ENCODE results near the gene MADD. TPM values are rescaled to one million over a fixed set of nuclear protein-coding genes. Genes with fewer than 3 reads are reported as not detected.

Gene MADD
- total and polyA plus RNA-seq, 4 donors = 46.4 to 130 (median 90.9) TPM

DNA sequence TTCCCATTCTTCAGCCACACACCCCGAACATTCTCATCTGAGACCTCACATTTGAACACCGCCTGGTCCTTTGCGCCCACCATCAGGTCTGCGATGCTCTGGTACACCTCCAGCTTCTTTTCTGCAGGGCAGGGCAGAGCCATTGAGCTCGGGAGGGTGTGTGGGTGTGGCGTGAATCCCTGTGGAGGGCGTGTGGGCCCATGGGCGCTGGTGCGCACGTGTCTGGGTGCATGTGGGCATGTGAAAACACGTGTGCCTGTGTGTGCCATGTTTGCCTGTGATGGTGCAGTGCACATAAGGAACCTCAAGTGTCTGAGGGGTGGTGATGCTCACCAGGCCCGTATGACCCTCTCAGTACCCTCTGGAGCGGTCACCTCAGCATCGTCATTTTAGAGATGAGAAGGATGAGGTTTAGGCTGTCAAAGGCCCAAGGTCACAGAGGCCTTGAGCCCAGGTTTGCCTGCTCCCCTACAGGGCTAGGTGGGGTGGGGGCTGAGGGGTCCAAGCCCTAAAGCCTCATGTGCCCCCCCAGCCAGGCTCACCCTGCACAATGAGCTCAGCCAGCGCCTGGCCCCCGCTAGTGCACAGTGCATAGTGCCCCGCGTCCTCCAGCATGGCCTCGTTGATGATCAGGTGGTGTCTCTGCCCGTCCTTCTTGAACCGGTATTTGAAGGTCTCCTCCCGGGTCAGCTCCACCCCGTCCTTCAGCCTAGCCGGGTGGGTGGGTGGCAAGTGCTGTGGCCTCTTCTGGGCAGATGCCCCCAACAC lies 72.3 kb downstream of the MADD start:
- H3K36me3 ChIP-seq (ENCODE audit: control insufficient read depth, insufficient read depth, low read length) = no peaks in the 10 kb centered on the region
- 94% methylated on average over 24 of the region's 24 CpGs for WGBS (ENCODE audit: insufficient coverage)
- no peaks in the 10 kb centered on the region for H3K27me3 ChIP-seq (ENCODE audit: control insufficient read depth, insufficient read depth, low read length)

DNA sequence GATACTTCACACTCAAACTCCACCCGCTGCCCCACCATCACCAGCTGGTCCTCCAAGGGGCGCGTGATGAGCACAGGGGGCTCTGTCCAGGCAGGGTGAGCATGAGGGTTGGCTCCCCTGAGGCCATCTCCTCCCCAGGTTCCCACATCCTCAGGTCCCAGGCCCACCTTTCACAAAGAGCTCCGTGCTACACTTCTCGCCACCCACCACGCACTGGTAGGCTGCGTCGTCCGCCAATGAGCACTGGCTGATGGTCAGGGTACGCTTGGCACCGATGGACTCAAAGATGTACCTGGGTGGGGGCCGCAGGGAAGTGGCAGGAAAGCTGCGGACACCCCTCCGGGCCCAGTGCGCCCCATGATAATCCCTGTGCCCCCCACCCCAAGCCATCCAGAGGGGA lies 72.9 kb downstream of the MADD start:
- Histone ChIP-seq H3K36me3 (ENCODE audit: control insufficient read depth, insufficient read depth, low read length) (no peaks in the 10 kb centered on the region), H3K4me3 (ENCODE audit: low read depth, low read length) (no peak overlapping the region), H3K9me3 (ENCODE audit: control insufficient read depth, insufficient read depth, low read length) (no peaks in the 10 kb centered on the region), H3K27ac (ENCODE audit: low read depth, low read length) (no peak overlapping the region), H3K27me3 (ENCODE audit: control insufficient read depth, insufficient read depth, low read length) (no peaks in the 10 kb centered on the region), H3K4me1 (ENCODE audit: control insufficient read depth, insufficient read depth, low read length) (no peaks in the 10 kb centered on the region)
- DNase-seq (ENCODE audit: low read depth in 4 of 6, low spot score in 6 of 6) = no peak
- WGBS (ENCODE audit: insufficient coverage) = 94% methylated on average over 12 of the region's 15 CpGs

More for the DNA sequence above, 72.3 kb downstream of the MADD start:
- H3K4me3 ChIP-seq (ENCODE audit: low read depth, low read length) = no peak overlapping the region
- H3K9me3 ChIP-seq (ENCODE audit: control insufficient read depth, insufficient read depth, low read length) = no peaks in the 10 kb centered on the region
- H3K4me1 ChIP-seq (ENCODE audit: control insufficient read depth, insufficient read depth, low read length) = no peaks in the 10 kb centered on the region
- no peak overlapping the region for H3K27ac ChIP-seq (ENCODE audit: low read depth, low read length)
- DNase-seq (ENCODE audit: low read depth in 4 of 6, low spot score in 6 of 6) = no peak

DNA sequence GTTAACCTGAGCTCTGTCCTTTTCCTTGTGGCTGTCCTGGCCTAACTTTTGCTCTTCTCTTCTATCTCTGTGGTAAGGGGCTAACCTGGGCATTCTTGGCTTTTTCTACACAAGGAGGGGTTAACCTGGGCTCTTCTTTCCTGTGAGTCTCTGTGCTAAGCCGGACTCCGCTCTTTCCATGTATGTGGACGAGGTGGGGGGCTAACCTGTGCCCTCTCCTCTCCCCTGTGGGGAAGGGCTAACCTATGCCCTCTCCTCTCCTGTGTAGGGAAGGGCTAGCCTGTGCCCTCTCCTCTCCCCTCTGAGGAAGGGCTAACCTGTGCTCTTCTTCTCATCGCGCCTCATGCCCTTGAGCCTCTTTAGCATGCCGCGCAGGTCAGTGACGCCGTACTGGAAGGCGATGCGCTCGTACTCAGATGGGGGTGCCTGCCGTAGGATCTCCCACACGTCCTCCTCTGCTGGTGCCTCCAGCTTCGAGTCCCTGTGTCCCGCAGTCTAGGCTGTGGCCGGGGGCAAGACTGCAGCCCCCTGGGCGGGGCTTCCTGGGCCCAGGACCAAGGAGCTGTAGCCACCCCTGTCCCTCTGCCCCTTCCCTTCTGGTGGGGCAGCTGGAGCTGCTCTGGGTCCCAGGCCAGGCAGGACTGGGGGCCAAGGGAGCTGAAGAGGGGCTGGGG lies 76.1 kb downstream of the MADD start:
- no peak for DNase-seq (ENCODE audit: low read depth in 4 of 6, low spot score in 6 of 6)
- Histone ChIP-seq H3K4me3 (ENCODE audit: low read depth, low read length) (no peak overlapping the region), H3K27ac (ENCODE audit: low read depth, low read length) (no peak overlapping the region), H3K27me3 (ENCODE audit: control insufficient read depth, insufficient read depth, low read length) (no peaks in the 10 kb centered on the region), H3K36me3 (ENCODE audit: control insufficient read depth, insufficient read depth, low read length) (no peaks in the 10 kb centered on the region), H3K4me1 (ENCODE audit: control insufficient read depth, insufficient read depth, low read length) (no peaks in the 10 kb centered on the region), H3K9me3 (ENCODE audit: control insufficient read depth, insufficient read depth, low read length) (no peaks in the 10 kb centered on the region)
- WGBS (ENCODE audit: insufficient coverage) = 79% methylated on average over 15 of the region's 18 CpGs

DNA sequence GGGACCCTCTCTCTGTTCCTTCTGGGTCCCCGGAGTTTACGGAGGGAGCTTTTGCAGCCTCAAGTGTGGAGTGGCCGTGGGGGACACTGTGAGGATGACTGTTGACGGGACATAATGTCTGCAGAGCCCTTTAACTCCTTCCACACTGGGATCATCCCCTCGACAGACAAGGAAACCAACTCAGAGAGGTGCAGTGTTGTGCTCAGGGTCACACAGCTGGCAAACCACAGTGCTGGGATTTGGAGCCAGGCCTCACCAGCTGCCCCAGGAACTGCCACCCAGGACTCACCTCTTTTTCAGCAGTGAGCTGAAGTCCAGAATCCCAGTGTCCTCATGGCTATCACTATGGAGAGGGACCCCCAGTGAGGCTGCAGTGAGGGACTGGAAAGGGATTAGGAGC lies 77.2 kb downstream of the MADD start:
- H3K27me3 ChIP-seq (ENCODE audit: control insufficient read depth, insufficient read depth, low read length) = no peaks in the 10 kb centered on the region
- no peaks in the 10 kb centered on the region for H3K36me3 ChIP-seq (ENCODE audit: control insufficient read depth, insufficient read depth, low read length)
- 71% methylated on average over 5 of the region's 5 CpGs for WGBS (ENCODE audit: insufficient coverage)
- H3K27ac ChIP-seq (ENCODE audit: low read depth, low read length) = no peak overlapping the region
- no peaks in the 10 kb centered on the region for H3K9me3 ChIP-seq (ENCODE audit: control insufficient read depth, insufficient read depth, low read length)
- no peak for DNase-seq (ENCODE audit: low read depth in 4 of 6, low spot score in 6 of 6)
- no peak overlapping the region for H3K4me3 ChIP-seq (ENCODE audit: low read depth, low read length)
- no peaks in the 10 kb centered on the region for H3K4me1 ChIP-seq (ENCODE audit: control insufficient read depth, insufficient read depth, low read length)

DNA sequence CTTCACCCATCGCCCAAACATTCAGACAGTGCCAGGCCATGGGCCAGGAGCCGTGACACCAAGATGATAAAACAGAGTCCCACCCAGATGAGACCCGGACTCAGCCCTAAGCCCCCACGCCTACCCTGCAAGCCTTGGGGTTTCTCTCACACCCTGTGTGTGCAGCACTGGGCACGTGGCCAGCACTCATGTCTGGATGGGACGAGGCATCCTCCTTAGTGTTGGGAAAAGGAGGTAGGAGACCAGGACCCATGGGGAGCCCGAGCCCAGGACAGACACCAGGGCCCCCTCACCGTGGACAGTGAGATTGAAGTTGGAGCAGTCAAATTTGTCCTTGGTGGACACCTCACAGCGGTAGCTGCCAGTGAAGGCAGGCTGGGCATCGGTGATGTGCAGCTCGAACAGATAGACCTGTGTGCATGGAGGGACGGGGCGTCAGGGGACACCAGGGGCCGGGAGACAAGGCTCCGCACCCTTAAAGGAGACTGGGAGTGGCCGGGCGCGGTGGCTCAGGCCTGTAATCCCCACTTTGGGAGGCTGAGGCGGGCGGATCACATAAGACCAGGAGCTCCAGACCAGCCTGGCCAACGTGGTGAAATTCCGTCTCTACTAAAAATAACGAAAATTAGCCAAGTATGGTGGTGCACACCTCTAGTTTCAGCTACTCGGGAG lies 78.3 kb downstream of the MADD start:
- WGBS (ENCODE audit: insufficient coverage) = 88% methylated on average over 22 of the region's 24 CpGs
- H3K4me3 ChIP-seq (ENCODE audit: low read depth, low read length) = no peak overlapping the region
- no peaks in the 10 kb centered on the region for H3K4me1 ChIP-seq (ENCODE audit: control insufficient read depth, insufficient read depth, low read length)
- no peaks in the 10 kb centered on the region for H3K9me3 ChIP-seq (ENCODE audit: control insufficient read depth, insufficient read depth, low read length)
- no peak overlapping the region for H3K27ac ChIP-seq (ENCODE audit: low read depth, low read length)
- H3K27me3 ChIP-seq (ENCODE audit: control insufficient read depth, insufficient read depth, low read length) = no peaks in the 10 kb centered on the region
- DNase-seq (ENCODE audit: low read depth in 4 of 6, low spot score in 6 of 6) = no peak
- no peaks in the 10 kb centered on the region for H3K36me3 ChIP-seq (ENCODE audit: control insufficient read depth, insufficient read depth, low read length)

DNA sequence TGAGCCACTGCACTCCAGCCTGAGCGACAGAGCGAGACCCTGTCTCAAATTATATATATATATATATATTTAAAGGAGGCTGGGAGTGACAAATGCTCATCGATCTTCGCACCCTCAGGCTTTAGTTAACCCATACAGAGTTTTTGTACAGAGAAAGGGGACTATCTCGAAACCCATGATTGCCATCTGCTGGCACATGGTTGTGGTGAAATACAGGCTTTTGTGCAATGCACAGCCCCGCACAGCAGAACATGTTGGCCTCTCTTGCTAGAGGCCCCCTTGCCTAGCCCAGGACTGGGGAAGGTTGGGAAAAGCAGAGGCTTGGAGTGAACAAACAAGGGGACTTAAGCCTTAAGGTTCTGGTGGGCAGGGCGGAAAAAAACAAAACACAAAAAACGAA lies 78.9 kb downstream of the MADD start:
- Histone ChIP-seq H3K27ac (ENCODE audit: low read depth, low read length) (no peak overlapping the region), H3K4me1 (ENCODE audit: control insufficient read depth, insufficient read depth, low read length) (no peaks in the 10 kb centered on the region), H3K9me3 (ENCODE audit: control insufficient read depth, insufficient read depth, low read length) (no peaks in the 10 kb centered on the region), H3K36me3 (ENCODE audit: control insufficient read depth, insufficient read depth, low read length) (no peaks in the 10 kb centered on the region), H3K27me3 (ENCODE audit: control insufficient read depth, insufficient read depth, low read length) (no peaks in the 10 kb centered on the region), H3K4me3 (ENCODE audit: low read depth, low read length) (no peak overlapping the region)
- 47% methylated on average over 3 of the region's 8 CpGs for WGBS (ENCODE audit: insufficient coverage)
- peak in 3 of 6 donors; percentile 9 to 75 (median 45) for DNase-seq (ENCODE audit: low read depth in 4 of 6, low spot score in 6 of 6)

DNA sequence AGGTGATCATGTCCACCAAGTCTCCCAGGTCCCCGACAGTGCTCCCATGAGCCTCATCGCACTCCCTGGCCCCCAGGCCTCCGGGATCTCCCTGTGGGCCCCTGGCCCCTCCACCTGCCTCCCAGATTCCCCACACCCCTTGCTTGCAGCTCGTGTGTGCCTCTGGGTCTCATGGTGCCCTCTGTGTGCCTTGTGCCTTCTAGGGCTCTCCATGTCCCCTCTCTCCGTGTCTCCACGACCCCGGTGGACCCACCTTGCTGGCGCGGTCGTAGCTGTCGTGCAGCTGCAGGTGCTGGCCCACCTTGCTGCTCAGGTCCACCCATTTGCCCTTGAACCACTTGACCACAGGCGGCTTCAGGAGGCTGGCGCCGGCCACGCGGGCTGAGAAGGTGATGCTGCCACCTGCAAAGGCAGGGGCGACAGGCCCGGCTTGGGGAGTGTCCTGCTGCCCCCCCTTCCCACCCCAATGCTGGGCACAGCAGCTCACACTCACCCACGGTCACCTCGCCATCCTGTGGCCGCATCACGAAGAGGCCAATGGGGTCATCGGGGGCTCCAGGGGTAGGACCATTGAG lies 79.7 kb downstream of the MADD start:
- H3K27ac ChIP-seq (ENCODE audit: low read depth, low read length) = no peak overlapping the region
- no peaks in the 10 kb centered on the region for H3K4me1 ChIP-seq (ENCODE audit: control insufficient read depth, insufficient read depth, low read length)
- DNase-seq (ENCODE audit: low read depth in 4 of 6, low spot score in 6 of 6) = no peak
- 90% methylated on average over 18 of the region's 23 CpGs for WGBS (ENCODE audit: insufficient coverage)
- no peaks in the 10 kb centered on the region for H3K27me3 ChIP-seq (ENCODE audit: control insufficient read depth, insufficient read depth, low read length)
- H3K36me3 ChIP-seq (ENCODE audit: control insufficient read depth, insufficient read depth, low read length) = no peaks in the 10 kb centered on the region
- no peaks in the 10 kb centered on the region for H3K9me3 ChIP-seq (ENCODE audit: control insufficient read depth, insufficient read depth, low read length)
- H3K4me3 ChIP-seq (ENCODE audit: low read depth, low read length) = no peak overlapping the region

DNA sequence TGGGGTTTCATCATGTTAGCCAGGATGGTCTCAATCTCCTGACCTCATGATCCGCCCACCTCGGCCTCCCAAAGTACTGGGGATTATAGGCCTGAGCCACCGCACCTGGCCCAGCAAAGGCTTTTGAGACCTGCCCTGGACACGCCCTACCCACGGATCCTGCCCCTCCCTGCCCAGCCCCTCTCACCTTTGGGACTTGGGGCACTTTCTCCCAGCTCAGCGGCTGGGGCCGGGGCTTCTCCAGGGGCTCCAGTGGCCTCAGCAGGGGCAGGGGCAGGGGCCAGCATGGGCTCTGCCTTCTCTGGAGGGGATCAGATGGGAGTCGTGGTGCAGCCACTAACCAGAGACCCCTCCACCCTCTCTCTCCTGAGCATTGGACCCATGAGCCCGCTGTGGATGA lies 80.4 kb downstream of the MADD start:
- Histone ChIP-seq H3K9me3 (ENCODE audit: control insufficient read depth, insufficient read depth, low read length) (no peaks in the 10 kb centered on the region), H3K4me3 (ENCODE audit: low read depth, low read length) (no peak overlapping the region), H3K27me3 (ENCODE audit: control insufficient read depth, insufficient read depth, low read length) (no peaks in the 10 kb centered on the region), H3K27ac (ENCODE audit: low read depth, low read length) (no peak overlapping the region), H3K36me3 (ENCODE audit: control insufficient read depth, insufficient read depth, low read length) (no peaks in the 10 kb centered on the region), H3K4me1 (ENCODE audit: control insufficient read depth, insufficient read depth, low read length) (no peaks in the 10 kb centered on the region)
- 98% methylated on average over 4 of the region's 9 CpGs for WGBS (ENCODE audit: insufficient coverage)
- no peak for DNase-seq (ENCODE audit: low read depth in 4 of 6, low spot score in 6 of 6)

DNA sequence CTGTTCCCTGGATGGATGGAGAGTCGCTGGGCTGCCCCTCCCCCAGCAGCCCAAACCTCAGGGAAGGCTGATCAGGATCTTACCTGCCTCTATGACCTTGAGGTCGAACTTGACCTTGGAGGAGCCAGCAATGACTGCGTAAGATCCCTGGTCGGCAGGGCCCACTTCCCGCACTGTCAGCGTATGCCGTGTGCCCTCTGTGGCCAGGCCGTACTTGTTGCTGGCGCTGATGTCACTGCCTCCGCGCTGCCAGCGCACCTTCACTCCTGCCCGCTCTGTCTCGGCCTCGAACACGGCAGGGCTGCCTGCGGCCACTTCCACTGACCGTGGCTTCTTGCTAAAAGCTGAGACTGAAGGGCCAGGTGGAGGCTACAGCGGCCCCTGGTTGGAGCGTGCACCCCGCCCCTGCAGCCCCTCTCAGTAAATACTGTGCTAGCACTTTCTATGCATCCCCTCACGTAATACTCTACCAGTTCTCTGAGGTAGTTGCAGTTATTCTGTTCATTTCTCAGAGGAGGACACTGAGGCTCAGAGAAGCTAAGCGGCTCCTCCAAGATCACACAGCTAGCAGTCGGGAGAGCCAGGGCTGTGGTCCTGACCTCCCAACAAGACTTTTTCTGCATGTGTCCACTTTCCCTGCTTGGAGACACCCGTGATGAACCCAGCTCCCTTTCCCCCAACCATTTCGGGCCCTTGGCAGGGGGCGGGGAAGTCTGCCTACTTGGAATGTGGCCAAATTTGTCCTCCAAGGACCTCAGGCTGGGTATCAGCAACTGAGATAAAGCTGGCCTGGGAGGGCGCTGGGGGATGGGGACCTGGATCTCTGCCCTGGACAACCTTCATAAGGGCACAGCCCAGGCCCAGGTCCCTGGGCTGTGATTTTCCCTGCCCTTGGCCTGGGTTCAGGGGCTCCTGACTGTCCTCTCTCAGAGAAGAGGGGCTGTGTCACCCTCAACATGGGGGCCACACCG lies 81.5 kb downstream of the MADD start:
- H3K4me1 ChIP-seq (ENCODE audit: control insufficient read depth, insufficient read depth, low read length) = no peaks in the 10 kb centered on the region
- no peaks in the 10 kb centered on the region for H3K9me3 ChIP-seq (ENCODE audit: control insufficient read depth, insufficient read depth, low read length)
- 81% methylated on average over 22 of the region's 29 CpGs for WGBS (ENCODE audit: insufficient coverage)
- H3K36me3 ChIP-seq (ENCODE audit: control insufficient read depth, insufficient read depth, low read length) = peaks cover 4% of the 10 kb centered on the region
- no peak overlapping the region for H3K4me3 ChIP-seq (ENCODE audit: low read depth, low read length)
- H3K27ac ChIP-seq (ENCODE audit: low read depth, low read length) = no peak overlapping the region
- no peak for DNase-seq (ENCODE audit: low read depth in 4 of 6, low spot score in 6 of 6)
- no peaks in the 10 kb centered on the region for H3K27me3 ChIP-seq (ENCODE audit: control insufficient read depth, insufficient read depth, low read length)

Measured in spinal cord (tissue), 10 donors.